DMS53 treated with DMSO at 0.1 percent for 48 hours (cell line): ENCODE data around the gene SLC17A7.
"Not testable (repeated sequence)": the region's sequence is repeated elsewhere in the genome, so short reads cannot be mapped to it uniquely, and the experiment has no call there.

ENCODE experiments used
- DNase-seq: peaks from one replicate; lab custom pipeline; 2025; ENCODE audit not compliant: unreplicated experiment; lab: John Stamatoyannopoulos, UW

The SLC17A7 gene

GRCh38 chr19:49445997-49446396 lies 4.7 kb upstream of the SLC17A7 start:
- DNase-seq: no peak

- not testable (repeated sequence) for DNase-seq
These were observed 2.9 kb upstream of the SLC17A7 start for GRCh38 chr19:49444100-49444700.

GRCh38 chr19:49443366-49444099 lies 2.2 kb upstream of the SLC17A7 start:
- peak; percentile 77 for DNase-seq

GRCh38 chr19:49442771-49443365 lies 1.5 kb upstream of the SLC17A7 start:
- peak; percentile 51 for DNase-seq

GRCh38 chr19:49442354-49442753 lies 1.0 kb upstream of the SLC17A7 start:
- DNase-seq: peak; percentile 23

GRCh38 chr19:49441960-49442350 lies 628 bp upstream of the SLC17A7 start:
- DNase-seq: no peak

- no peak for DNase-seq
These were observed 703 bp downstream of the SLC17A7 start for GRCh38 chr19:49440439-49441209.

- DNase-seq: no peak
These were observed 1.5 kb downstream of the SLC17A7 start for GRCh38 chr19:49439836-49440235.

GRCh38 chr19:49438261-49438660 lies 3.1 kb downstream of the SLC17A7 start:
- DNase-seq: no peak

GRCh38 chr19:49437231-49437630 lies 4.1 kb downstream of the SLC17A7 start:
- no peak for DNase-seq

GRCh38 chr19:49436381-49437017 lies 4.8 kb downstream of the SLC17A7 start:
- DNase-seq: no peak

- DNase-seq: no peak
These were observed 5.7 kb downstream of the SLC17A7 start for GRCh38 chr19:49435670-49436069.

- DNase-seq: no peak
These were observed 6.3 kb downstream of the SLC17A7 start for GRCh38 chr19:49434907-49435583.

- no peak for DNase-seq
These were observed 8.0 kb downstream of the SLC17A7 start for GRCh38 chr19:49433240-49433901.

- no peak for DNase-seq
These were observed 8.9 kb downstream of the SLC17A7 start for GRCh38 chr19:49432141-49433073.

- no peak for DNase-seq
These were observed 10.0 kb downstream of the SLC17A7 start for GRCh38 chr19:49431330-49431749.

- DNase-seq: no peak
These were observed 10.5 kb downstream of the SLC17A7 start for GRCh38 chr19:49430678-49431329.

GRCh38 chr19:49430172-49430677 lies 11.1 kb downstream of the SLC17A7 start:
- no peak for DNase-seq
